K562 (cell line): ENCODE data around the gene CCDC17. TPM values are rescaled to one million over a fixed set of nuclear protein-coding genes. Genes with fewer than 3 reads are reported as not detected.
A peak's percentile ranks its signal among the peaks of the same experiment; 100 is the strongest.

Experiments
- BCL6 ChIP-seq: fragments of 250-450 bp; sonication (Bioruptor Pico); IDR thresholded peaks from 2 replicates; pipeline ENCODE4 v1.4.0; 2020
- CREM ChIP-seq: IDR thresholded peaks from 2 replicates; pipeline ENCODE4 v1.6.1; 2014; ENCODE audit warnings: antibody characterized with exemption, low read depth
- FOXA1 ChIP-seq: fragments of 450-650 bp; IDR thresholded peaks from 2 replicates; pipeline ENCODE4 v1.6.1; 2016; ENCODE audit warnings: mild to moderate bottlenecking, borderline replicate concordance
- GABPA ChIP-seq: fragments of 200-800 bp; sonication (Bioruptor generic); conservative IDR thresholded peaks from 2 replicates; pipeline ENCODE4 v1.6.1; 2016; ENCODE audit warnings: low read depth, missing genetic modification characterization, missing compliant biosample characterization
- GTF2E2 ChIP-seq: fragments of 200-800 bp; sonication (Bioruptor generic); IDR thresholded peaks from 2 replicates; pipeline ENCODE4 v1.6.1; 2016; ENCODE audit warnings: missing genetic modification characterization, missing compliant biosample characterization
- HSF4 ChIP-seq: fragments of 250-450 bp; sonication (Bioruptor Pico); IDR thresholded peaks from 2 replicates; pipeline ENCODE4 v2.1.2; 2022; ENCODE audit warnings: mild to moderate bottlenecking, moderate library complexity, borderline replicate concordance
- KAT8 ChIP-seq: fragments of 450-650 bp; IDR thresholded peaks from 2 replicates; pipeline ENCODE4 v1.6.1; 2016; ENCODE audit warnings: low read depth, mild to moderate bottlenecking
- KDM2B ChIP-seq: fragments of 250-450 bp; sonication (Bioruptor Pico); IDR thresholded peaks from 2 replicates; pipeline ENCODE4 v1.8.0; 2021; ENCODE audit warnings: mild to moderate bottlenecking, moderate library complexity
- MLX ChIP-seq, 2 experiments: fragments of 450-650 bp in 1 of 2; sonication (generic) in 1 of 2; formaldehyde crosslinking; conservative IDR thresholded peaks; 2 replicates each; pipeline versions ENCODE4 v1.4.0 to v1.8.1; 2020 to 2022; ENCODE audit warnings: mild to moderate bottlenecking in 1 of 2, missing genetic modification reagents in 1 of 2
- MTA3 ChIP-seq: fragments of 450-650 bp; formaldehyde crosslinking; IDR thresholded peaks from 2 replicates; pipeline ENCODE4 v1.6.1; 2017; ENCODE audit warnings: mild to moderate bottlenecking, borderline replicate concordance
- NFE2 ChIP-seq: IDR thresholded peaks from 2 replicates; pipeline ENCODE4 v1.6.1; 2014; ENCODE audit warnings: antibody characterized with exemption, low read depth
- SETDB1 ChIP-seq: IDR thresholded peaks from one replicate; pipeline ENCODE4 v1.6.1; 2012; ENCODE audit warnings: low read length, control low read depth, inconsistent platforms
- TAF1 ChIP-seq: IDR thresholded peaks from 2 replicates; pipeline ENCODE4 v1.6.1; 2011; ENCODE audit warnings: mild to moderate bottlenecking, low read length, moderate library complexity; ENCODE audit not compliant: insufficient read depth, control insufficient read depth, severe bottlenecking; ENCODE audit errors: extremely low read depth
- TGIF2 ChIP-seq: sonication (generic); formaldehyde crosslinking; IDR thresholded peaks from 2 replicates; pipeline ENCODE4 v1.8.1; 2022; ENCODE audit warnings: mild to moderate bottlenecking, missing genetic modification reagents, moderate library complexity
- TRIM28 ChIP-seq: fragments of 450-650 bp; IDR thresholded peaks from 2 replicates; pipeline ENCODE4 v1.6.1; 2017
- XRCC3 ChIP-seq: fragments of 450-650 bp; IDR thresholded peaks from 2 replicates; pipeline ENCODE4 v1.6.1; 2017; ENCODE audit warnings: mild to moderate bottlenecking, moderate library complexity
- ZFP30 ChIP-seq: fragments of 250-450 bp; sonication (Bioruptor Pico); IDR thresholded peaks from 2 replicates; pipeline ENCODE4 v1.8.0; 2022; ENCODE audit warnings: moderate library complexity, mild to moderate bottlenecking, inconsistent platforms, borderline replicate concordance
- ZNF354B ChIP-seq: fragments of 250-450 bp; sonication (Bioruptor Pico); IDR thresholded peaks from 2 replicates; pipeline ENCODE4 v1.4.0; 2020
- ZNF398 ChIP-seq: fragments of 250-450 bp; sonication (Bioruptor Pico); IDR thresholded peaks from 2 replicates; pipeline ENCODE4 v1.8.0; 2021; ENCODE audit warnings: moderate library complexity, mild to moderate bottlenecking, inconsistent platforms
- ZNF511 ChIP-seq: sonication (generic); formaldehyde crosslinking; IDR thresholded peaks from 2 replicates; pipeline ENCODE4 v1.8.0; 2022; ENCODE audit warnings: mild to moderate bottlenecking, missing genetic modification reagents
- ZNF699 ChIP-seq: fragments of 250-450 bp; sonication (Bioruptor Pico); IDR thresholded peaks from 2 replicates; pipeline ENCODE4 v1.8.0; 2021; ENCODE audit warnings: mild to moderate bottlenecking, moderate library complexity; ENCODE audit not compliant: insufficient replicate concordance
- polyA plus RNA-seq, 8 experiments: library from polyadenylated mRNA; depleted of rRNA in 4 of 8; stranded (reverse) in 5 of 8; unstranded in 3 of 8; fragments of >200 nt; fragmentation: Nextera tagmentation in 2 of 8; fragmentation: Illumina TruSeq in 1 of 8; extraction: Ambion mirVana in 2 of 8; extraction: Trizol in 1 of 8; gene quantifications; 2 replicates each; pipeline versions ENCODE4 v1.2.1 to v1.2.3, GENCODE V29; 2011 to 2014; ENCODE audit warnings: inconsistent platforms in 1 of 8, missing spikeins in 1 of 8
- total RNA-seq, 7 experiments: library from RNA; depleted of rRNA in 6 of 7; stranded (reverse); fragments of >200 nt in 6 of 7; fragmentation: Illumina TruSeq in 2 of 7; extraction: Trizol in 2 of 7; gene quantifications; 2 replicates each; pipeline versions ENCODE4 v1.2.1 to v1.2.3, GENCODE V29; 2011 to 2021; ENCODE audit warnings: low replicate concordance in 1 of 7
- TF ChIP-seq, protein P1 (sequence below): fragments of 250-450 bp; sonication (Bioruptor Pico); IDR thresholded peaks from 2 replicates; pipeline ENCODE4 v1.5.0; 2021; ENCODE audit warnings: mild to moderate bottlenecking, moderate library complexity

CCDC17 gene
- total and polyA plus RNA-seq, 9 of the 15 experiments (the other 6 are each of a cell fraction or from before 2014, with no cell fraction given) = 0.20 to 2.4 (median 0.85) TPM

DNA sequence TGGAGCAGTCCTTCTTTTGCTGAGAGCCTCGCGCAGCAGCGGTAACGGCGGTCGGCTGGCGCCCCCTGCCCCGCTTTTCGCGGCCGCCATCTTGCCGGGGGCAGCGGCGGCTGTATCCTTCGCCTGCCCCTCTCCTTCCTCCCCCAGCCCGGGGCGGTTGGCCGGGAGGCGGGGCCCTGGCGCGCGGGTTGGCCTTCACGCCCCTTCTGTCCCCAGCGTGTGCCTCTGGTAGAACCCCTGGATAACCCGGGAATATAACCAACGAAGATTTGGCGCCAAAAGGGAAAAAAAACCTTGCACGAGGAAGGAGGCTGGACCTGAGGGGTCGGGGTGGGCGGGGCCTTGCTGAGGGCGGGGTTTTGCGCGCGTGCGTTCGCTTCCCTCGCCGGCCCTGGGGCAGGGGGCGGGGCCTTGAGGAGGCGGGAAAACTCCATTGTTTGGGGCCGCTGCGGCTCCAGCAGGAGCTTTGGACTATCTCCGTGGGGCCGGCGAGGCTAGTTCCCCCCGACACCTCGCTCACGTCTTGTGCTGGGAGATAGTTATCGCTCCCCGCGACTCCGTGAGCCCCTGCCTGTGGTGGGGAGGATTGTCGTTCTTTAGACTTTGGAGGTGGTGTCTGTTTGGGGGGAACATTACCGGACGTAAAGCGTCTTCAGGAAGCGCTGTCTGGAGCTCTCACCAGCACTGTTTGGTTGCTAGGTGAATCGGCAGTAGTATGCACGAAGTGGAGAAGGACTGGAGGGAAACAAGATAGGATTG, 39.3 kb downstream of the CCDC17 start (continued):
- TF ChIP-seq ZNF511 (CRISPR knock-in tag) = peak; percentile 72
- no peak; the same call in 1 of the 2 replicates for TF ChIP-seq GABPA (tag)
- TF ChIP-seq HSF4 (CRISPR knock-in tag) = no peak
- TF ChIP-seq BCL6 (CRISPR knock-in tag) = no peak
- TF ChIP-seq XRCC3 = no peak
- no peak for TF ChIP-seq MTA3
- TF ChIP-seq KDM2B = no peak
- no peak for TF ChIP-seq ZNF354B (CRISPR knock-in tag)
- no peak for TF ChIP-seq CREM
- no peak for TF ChIP-seq ZNF699
- TF ChIP-seq GTF2E2 (tag) = no peak; the same call in 1 of the 2 replicates
- TF ChIP-seq SETDB1 = no peak
- no peak for TF ChIP-seq ZNF398 (CRISPR knock-in tag)
- TF ChIP-seq ZFP30 (CRISPR knock-in tag) = no peak
- no peak for TF ChIP-seq KAT8
- TF ChIP-seq TGIF2 (CRISPR knock-in tag) = no peak
- TF ChIP-seq MLX (CRISPR knock-in tag; conservative IDR thresholded peaks at IDR 0.05) = no peak
- no peak for TF ChIP-seq TRIM28
- no peak for TF ChIP-seq NFE2
- TF ChIP-seq, protein P1, sequence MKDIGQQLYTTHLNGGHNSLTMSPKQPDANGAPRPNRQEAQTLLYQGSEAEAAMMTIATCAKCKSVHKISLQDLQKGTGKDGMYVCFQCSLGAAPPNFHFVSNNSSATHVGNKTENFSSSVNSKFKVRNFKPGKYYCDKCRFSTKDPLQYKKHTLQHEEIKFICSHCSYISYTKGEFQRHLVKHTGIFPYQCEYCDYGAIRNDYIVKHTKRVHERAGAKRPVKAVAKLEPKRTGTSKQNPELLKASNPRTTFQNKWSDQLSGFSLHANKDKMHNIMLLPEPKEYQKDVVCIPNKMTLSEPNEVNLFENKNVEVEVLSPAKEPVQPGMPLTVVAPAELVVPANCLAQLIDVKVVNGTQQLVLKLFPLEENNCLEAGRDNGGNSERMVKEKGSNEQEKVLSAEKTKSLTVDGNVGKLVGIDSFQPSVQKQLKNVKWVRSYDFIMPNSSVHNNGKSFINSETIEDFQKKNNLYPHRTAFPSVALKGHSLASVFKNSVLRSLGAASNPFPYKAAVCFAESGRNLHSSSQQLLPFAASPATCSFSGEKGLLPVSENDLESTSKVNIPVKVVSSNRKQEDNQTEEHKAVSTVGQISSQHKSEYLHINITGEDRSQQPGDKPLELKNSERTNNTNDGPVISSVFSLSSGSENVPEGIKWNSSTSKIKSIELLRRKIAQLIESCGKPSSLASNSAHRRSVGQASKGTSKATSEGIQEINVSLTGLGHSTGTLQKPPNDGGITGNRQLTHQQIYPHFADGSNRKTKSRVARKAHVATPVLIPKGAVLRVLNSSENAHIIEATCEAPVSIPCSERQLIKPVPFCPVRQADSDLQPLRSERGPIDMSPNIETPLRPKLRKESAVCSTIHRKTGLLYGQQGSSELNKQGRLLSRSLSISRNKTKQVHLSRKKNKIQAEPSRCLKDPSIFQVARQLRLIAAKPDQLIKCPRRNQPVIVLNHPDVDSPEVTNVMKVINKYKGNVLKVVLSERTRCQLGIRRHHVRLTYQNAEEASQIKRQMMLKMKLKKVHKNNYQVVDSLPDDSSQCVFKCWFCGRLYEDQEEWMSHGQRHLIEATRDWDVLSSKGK (CRISPR knock-in tag) = no peak
- TF ChIP-seq FOXA1 = no peak
- no peak for TF ChIP-seq TAF1
